ENCODE results near the gene TYK2.

GRCh38 chr19:10352764-10353671 lies 27.4 kb downstream of the TYK2 start:
- no peak for TF ChIP-seq EZH2phosphoT487 (IDR thresholded peaks at IDR 0.05; ENCODE audit: borderline replicate concordance)
- TF ChIP-seq CTCF (conservative IDR thresholded peaks at IDR 0.05; ENCODE audit: low read length) = no peak

Measured in Loucy (cell line).